Measurements from ENCODE around the gene PDE3A. TPM values are rescaled to one million over a fixed set of nuclear protein-coding genes. Genes with fewer than 3 reads are reported as not detected.
A peak's percentile ranks its signal among the peaks of the same experiment; 100 is the strongest.
"Not testable (repeated sequence)": the region's sequence is repeated elsewhere in the genome, so short reads cannot be mapped to it uniquely, and the experiment has no call there.

The PDE3A gene
- total RNA-seq, 2 donors from 2014 or later, result 46.9 to 113 TPM

DNA sequence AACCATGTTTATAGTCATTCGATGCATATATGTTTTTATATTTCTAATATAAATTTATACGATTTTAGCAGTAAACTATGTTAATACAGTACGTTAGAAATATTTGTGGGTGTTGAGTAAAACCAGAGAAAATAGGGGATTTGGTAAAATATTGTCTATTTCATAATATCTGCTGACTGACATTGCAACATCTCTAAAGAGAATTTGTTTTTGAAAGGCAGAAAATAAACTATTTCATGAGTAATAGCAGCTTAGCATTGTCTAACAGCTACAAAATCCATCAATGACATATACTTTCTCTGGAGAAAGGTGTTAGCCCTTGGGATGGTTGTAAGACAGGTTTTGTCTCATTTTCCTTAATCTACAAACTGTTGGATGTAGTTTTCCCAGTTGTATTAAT lies 144.9 kb downstream of the PDE3A start:
- DNase-seq (no peak), ATAC-seq (no peak)
- intact Hi-C loops (cut with DNase I, micrococcal nuclease), result no loop called here

DNA sequence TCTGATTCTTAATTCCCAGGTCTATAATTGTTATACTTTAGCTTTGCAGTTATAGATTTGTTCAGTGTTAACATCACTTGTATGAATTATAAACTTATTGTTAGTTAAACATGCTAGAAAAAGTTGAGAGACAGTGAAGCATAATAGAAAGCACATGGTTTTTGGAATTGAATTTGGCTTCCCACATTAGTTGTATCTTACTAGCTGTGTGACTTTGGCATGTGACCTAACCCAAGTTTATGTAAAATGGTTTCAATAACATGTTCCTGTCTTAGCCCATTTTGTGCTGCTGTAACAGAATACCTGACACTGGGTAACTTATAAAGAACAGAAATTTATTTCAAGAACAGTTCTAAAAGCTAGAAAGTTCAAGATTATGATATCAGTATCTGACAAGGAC lies 146.3 kb downstream of the PDE3A start:
- intact Hi-C loops (cut with DNase I, micrococcal nuclease), result no loop called here
- no peak for ATAC-seq

GRCh38 chr12:20520532-20520931 lies 152.2 kb downstream of the PDE3A start:
- ATAC-seq (no peak), DNase-seq (no peak)
- intact Hi-C loops (cut with DNase I, micrococcal nuclease), result no loop called here

More for the DNA sequence above, 146.3 kb downstream of the PDE3A start:
- DNase-seq, result no peak

- intact Hi-C loops (cut with DNase I, micrococcal nuclease), result no loop called here
- no peak for ATAC-seq
- no peak for DNase-seq
These were observed 155.3 kb downstream of the PDE3A start for GRCh38 chr12:20523658-20524057.

GRCh38 chr12:20524113-20524512 lies 155.8 kb downstream of the PDE3A start:
- intact Hi-C loops (cut with DNase I, micrococcal nuclease), result no loop called here

DNA sequence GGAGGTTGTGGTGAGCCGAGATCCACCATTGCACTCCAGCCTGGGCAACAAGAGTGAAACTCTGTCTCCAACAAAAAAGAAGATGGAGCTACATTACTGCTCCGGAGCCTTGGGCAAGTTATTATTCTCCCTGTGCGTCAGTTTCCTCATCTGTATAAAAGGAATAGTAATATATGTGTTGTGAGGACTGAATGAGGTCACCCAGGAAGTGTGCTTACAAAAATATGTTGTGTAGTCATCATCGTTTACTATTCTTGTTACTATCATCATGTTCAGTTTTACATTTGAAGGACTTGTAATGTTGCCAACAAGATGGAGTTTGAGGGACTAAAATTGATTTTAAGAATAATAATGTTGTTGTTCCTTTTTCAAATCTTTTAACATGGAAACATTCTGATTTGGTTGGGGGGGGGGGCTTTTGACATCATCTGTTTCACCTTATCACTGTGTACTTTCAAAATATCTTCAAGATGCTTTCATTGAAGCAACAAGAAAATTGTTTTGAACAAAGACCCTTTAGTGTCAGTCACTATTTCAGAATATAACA lies 156.8 kb downstream of the PDE3A start:
- intact Hi-C loops (cut with DNase I, micrococcal nuclease), result no loop called here
- ATAC-seq (peak; percentile 48), DNase-seq (no peak)

More at GRCh38 chr12:20524113-20524512, 155.8 kb downstream of the PDE3A start:
- ATAC-seq (no peak), DNase-seq (no peak)

GRCh38 chr12:20527417-20528163 lies 159.3 kb downstream of the PDE3A start:
- DNase-seq, result no peak
- no peak for ATAC-seq
- intact Hi-C loops (cut with DNase I, micrococcal nuclease), result no loop called here

GRCh38 chr12:20528208-20528607 lies 159.9 kb downstream of the PDE3A start:
- DNase-seq (no peak), ATAC-seq (no peak)
- intact Hi-C loops (cut with DNase I, micrococcal nuclease), result no loop called here

DNA sequence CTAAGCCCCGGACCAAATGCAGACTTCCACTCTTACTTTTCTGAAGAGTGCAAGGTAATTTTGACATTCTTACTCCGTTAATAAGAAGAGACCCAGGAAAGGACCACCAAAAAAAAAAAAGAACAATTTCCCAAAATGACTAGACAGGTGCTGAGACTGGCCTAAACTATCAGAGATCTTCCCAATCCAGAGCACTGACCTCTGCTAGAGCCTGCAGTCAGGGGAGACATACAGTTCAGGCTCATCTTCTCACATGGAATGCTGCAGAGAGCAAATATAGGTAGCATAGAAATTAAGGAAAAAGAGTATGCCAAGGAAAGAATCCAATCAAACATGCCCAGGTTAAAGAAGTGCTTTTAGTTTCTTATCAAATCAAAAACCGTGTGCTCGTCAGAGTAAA lies 177.9 kb downstream of the PDE3A start:
- no peak for ATAC-seq
- no peak for DNase-seq
- intact Hi-C loops (cut with DNase I, micrococcal nuclease), result no loop called here

DNA sequence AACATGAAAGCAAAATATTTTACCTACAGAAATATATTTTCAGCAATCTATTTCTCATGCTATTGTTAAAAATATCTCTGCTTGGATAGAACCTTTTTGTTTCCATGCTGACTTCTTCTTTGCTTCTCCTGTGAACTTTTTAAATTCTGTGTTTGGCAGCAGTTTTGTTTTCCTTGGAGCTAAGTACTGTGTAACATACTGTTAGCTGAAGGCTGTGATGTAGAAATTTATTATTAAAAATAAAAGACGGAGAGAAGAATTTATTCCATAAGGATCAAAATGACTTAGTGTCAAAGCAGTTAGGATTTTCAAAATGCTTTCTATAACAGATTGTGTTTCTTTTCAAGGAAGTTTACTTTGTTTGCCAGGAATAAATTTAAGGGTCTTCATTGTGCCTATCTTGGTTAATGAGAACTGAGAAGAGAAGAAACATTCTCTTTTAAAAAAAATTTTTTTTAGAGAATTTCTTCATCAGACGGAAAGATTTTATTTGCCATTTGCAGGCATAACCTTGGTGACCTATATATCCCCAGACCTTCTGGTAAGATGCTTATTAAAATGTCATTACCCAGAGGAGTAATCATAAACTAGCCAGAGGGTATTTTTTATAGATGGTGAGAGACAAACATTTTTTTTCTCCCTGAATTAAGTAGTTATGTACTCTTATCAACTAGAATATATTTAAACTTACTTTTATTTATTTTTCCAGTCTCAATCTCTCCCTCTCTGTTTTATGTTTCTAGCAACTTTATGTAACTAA lies 179.7 kb downstream of the PDE3A start:
- DNase-seq (no peak), ATAC-seq (no peak)
- intact Hi-C loops (cut with DNase I, micrococcal nuclease), result no loop called here

GRCh38 chr12:20548611-20549010 lies 180.3 kb downstream of the PDE3A start:
- no peak for DNase-seq
- ATAC-seq, result no peak
- intact Hi-C loops (cut with DNase I, micrococcal nuclease), result no loop called here

DNA sequence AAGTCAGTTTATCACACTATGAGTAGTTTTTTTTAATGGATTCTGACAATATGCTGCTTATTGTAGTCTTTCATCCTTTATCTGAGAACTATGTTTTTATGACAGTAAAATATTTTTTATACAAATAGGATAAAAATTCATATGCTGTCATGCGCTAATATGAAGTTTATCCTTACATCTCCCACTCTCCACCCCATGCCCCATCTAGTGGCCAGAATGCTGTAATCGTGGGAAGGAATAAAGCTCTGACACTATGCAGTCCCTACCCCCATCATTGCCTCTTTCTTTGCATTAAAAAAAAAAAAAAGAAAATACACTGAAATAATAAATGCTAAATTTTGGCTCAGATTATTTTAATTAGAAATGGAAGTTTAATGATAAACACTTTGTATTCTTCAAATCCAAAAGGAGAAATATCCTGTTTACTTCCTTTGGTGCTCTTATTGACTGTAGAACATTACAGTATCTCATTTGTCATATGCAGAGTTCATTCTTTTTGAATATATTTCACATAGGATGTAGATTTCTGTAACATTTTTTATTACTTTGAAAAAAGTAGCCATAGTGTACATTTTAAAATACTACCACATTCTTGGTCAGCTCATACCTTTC lies 180.9 kb downstream of the PDE3A start:
- peak in 1 of 2 donors; percentile 29 for DNase-seq
- intact Hi-C loops (cut with DNase I, micrococcal nuclease), result no loop called here
- ATAC-seq, result peak; percentile 83

DNA sequence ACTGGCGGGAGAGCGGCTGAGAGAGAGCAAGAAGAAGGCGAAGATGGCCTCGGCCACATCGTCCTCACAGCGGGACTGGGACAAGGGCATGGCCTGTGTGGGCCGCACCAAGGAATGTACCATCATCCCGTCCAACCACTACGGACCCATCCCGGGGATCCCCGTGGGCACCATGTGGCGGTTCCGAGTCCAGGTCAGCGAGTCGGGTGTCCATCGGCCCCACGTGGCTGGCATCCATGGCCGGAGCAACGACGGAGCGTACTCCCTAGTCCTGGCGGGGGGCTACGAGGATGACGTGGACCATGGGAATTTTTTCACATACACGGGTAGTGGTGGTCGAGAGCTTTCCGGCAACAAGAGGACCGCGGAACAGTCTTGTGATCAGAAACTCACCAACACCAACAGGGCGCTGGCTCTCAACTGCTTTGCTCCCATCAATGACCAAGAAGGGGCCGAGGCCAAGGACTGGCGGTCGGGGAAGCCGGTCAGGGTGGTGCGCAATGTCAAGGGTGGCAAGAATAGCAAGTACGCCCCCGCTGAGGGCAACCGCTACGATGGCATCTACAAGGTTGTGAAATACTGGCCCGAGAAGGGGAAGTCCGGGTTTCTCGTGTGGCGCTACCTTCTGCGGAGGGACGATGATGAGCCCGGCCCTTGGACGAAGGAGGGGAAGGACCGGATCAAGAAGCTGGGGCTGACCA lies 183.6 kb downstream of the PDE3A start:
- intact Hi-C loops (cut with DNase I, micrococcal nuclease); ATAC-seq; DNase-seq: not testable (repeated sequence)

- DNase-seq; ATAC-seq; intact Hi-C loops (cut with DNase I, micrococcal nuclease): not testable (repeated sequence)
These were observed 184.2 kb downstream of the PDE3A start for GRCh38 chr12:20552586-20552985.

- intact Hi-C loops (cut with DNase I, micrococcal nuclease), result no loop called here
- ATAC-seq (no peak), DNase-seq (no peak)
These were observed 186.7 kb downstream of the PDE3A start for GRCh38 chr12:20555015-20555414.

DNA sequence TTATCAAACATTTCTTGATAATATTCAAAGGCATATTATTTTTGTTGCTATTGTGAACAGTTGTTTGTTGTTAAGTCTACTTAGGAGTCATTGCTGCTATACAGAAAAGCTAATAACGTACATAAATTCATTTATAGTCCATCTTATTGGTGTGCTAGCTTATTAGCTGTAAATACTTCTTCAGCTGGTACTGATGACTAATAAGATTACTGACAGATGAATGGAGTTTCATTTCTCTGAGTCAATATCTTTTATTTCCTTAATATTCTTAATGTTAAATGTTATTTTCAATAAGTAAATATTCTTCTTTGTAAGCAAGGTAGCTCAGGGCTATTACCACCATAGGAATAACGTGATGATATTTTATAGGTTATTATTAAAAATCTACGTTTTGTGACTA lies 187.4 kb downstream of the PDE3A start:
- ATAC-seq (no peak), DNase-seq (no peak)
- intact Hi-C loops (cut with DNase I, micrococcal nuclease), result no loop called here

- ATAC-seq, result no peak
- intact Hi-C loops (cut with DNase I, micrococcal nuclease), result no loop called here
- DNase-seq, result no peak
These were observed 188.8 kb downstream of the PDE3A start for GRCh38 chr12:20557096-20557495.

GRCh38 chr12:20560935-20561334 lies 192.6 kb downstream of the PDE3A start:
- intact Hi-C loops (cut with DNase I, micrococcal nuclease), result no loop called here
- DNase-seq, result no peak
- ATAC-seq, result no peak

- DNase-seq, result no peak
- no peak for ATAC-seq
- intact Hi-C loops (cut with DNase I, micrococcal nuclease), result no loop called here
These were observed 193.5 kb downstream of the PDE3A start for GRCh38 chr12:20561871-20562270.

Measured in left colon (tissue), 2 donors.